GM19035 (cell line): ENCODE measurements around the gene THOP1.

Source experiments
- ATAC-seq: cut with Tn5 transposase; IDR thresholded peaks from one replicate; pipeline ENCODE4 v1.9.1; 2021; ENCODE audit not compliant: unreplicated experiment

THOP1 gene

GRCh38 chr19:2785244-2785997, at the start of gene THOP1:
Gene THOP1, plus strand, starts transcription at chr19:2785503. Its CDS starts 160 bp downstream, at chr19:2785663.
- peak; percentile 58 for ATAC-seq

DNA sequence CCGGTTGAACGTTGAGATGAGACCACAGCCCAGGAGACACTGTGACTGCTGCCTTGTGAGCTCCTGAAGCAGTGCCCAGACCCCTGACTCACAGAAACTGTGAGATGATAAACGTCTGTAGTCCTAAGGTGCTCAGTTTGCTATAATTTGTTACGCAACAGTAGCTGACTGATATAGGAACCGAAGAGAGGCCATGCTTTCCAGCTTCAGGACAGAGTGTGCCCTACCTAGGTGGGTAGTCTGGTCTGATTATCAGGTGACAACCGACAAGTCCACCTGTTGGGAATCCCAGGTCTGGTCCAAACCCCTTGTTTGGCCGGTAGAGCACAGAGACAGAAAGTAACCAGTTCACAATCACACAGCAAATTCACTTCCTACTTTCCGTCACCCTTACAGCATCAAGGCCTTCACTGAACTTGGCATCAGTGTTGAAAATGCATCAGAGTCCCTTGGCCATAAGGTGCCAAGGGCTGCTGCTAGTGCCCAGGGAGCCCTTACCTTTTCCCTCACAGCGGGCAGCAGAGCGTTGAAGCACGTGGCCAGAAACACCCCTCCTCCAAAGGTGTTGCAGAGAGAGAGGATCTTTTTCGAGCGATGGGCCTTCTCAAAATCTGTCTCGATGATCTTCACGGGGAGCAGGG, 48.6 kb upstream of the THOP1 start:
- no peak for ATAC-seq

DNA sequence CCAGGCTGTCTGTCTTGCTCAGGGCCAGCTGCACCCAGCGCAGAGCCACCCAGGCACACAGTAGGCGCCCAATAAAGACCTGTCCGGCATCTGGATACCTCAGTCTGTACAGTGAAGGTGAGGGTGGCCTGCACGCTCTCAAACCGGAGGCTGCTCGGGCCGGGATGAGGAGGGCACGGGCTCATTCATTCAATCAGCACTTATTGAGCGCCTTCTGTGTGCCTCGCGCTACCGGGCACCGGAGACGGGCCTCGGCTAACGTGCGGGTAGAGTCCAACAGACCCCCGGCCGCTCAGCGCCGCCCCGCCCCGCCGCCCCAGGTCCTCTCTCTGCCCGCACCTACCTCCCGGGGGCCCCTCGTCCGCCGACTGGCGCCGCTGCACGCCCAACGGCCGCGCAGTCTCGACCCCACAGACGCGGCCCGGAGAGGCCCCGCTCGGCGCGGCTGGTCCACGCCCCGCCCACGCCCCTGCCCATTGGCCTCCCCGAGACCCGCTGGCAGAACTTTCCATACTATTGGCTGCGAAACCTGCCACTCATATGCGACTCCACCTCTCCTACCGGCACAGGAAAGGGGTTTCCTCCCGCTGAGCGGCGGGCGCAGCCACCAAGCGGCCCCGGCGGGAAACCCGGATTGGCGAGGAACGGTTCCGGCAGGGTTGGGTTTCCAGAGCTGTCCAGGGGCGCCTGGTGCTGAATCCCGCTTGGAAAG, 45.5 kb upstream of the THOP1 start, which contains the start of gene SLC39A3:
TSS of gene SLC39A3 (minus strand) at position 416 of the 712 bp plus-strand sequence. CDS start 2,760 bp downstream, outside the sequence.
- peak; percentile 95 for ATAC-seq

DNA sequence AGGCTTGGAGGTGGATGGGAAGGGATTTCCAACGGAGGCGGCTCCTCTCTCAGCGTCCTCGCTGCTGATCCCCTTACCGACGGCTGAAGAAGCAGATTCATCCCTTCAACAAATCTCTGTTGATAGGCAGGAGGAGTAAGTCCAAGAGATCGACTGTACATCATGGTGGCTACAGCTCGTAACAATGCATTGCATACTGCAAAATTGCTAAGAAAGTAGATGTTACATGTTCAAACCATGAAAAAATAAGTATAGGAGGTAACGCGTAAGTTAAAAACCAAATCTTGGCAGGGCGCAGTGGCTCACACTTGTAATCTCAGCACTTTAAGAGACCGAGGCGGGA, 45.0 kb upstream of the THOP1 start:
- no peak for ATAC-seq

GRCh38 chr19:2743099-2743498, 42.2 kb upstream of the THOP1 start:
- ATAC-seq: no peak

- no peak for ATAC-seq
These were observed 41.2 kb upstream of the THOP1 start for GRCh38 chr19:2744113-2744512.

GRCh38 chr19:2747349-2747748, 38.0 kb upstream of the THOP1 start:
- ATAC-seq: peak; percentile 45

GRCh38 chr19:2750808-2751437, 34.4 kb upstream of the THOP1 start:
- no peak for ATAC-seq

GRCh38 chr19:2751438-2751830, 33.9 kb upstream of the THOP1 start:
- ATAC-seq: no peak

DNA sequence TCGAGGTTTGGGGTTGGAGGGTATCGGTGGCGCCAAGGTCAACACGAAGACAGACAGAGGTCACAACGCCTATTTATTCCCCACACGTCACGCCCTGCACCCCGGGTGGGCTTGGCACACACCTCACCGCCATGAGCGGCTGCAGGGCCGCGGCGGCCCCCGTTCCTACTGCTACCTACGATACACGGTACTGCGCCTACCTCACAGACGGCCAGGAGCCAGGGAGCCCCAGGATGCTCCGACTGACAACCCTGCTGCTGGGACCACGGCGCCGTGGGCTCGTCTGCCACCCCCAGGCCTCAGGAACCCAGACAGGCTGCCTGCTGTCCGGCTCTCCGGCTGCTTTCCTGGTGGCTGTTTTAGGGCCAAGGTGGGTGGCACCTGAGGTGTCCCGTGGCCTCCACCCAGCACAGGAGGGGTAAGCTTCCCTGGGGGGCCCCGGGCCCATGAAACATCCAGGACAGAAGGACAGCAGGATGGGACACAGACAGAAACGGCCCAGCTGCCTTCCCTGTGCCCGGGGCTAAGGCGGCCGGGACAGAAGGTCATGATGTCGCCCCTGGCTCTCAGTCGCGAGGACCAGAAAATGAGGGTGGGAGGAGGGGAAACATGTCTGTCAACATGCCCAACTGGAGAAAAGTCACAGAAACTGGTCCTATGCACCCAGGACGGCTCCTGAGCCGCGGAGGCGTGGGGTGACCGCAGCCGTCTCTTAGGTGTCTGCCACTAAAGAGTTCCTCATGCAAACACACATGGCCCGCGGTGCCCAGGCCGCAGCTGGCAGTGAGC, 30.4 kb upstream of the THOP1 start:
- ATAC-seq: no peak

DNA sequence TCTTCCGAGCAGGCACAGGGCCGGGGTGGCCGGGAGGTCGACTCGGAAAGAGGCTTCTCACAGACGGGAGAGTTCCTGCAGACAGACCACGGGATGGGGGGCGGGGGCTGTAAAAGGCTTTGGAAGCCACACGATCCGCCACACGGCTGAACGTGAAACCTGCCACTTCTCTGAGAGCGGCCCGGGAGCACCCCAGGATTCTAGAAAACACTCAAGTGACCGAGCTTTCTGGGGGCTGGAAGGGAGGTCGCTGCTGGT, 29.9 kb upstream of the THOP1 start:
- ATAC-seq: no peak

- ATAC-seq: no peak
These were observed 29.5 kb upstream of the THOP1 start for GRCh38 chr19:2755811-2756210.

- ATAC-seq: no peak
These were observed 28.8 kb upstream of the THOP1 start for GRCh38 chr19:2756477-2756876.

- ATAC-seq: no peak
These were observed 28.1 kb upstream of the THOP1 start for GRCh38 chr19:2756921-2757881.

GRCh38 chr19:2758601-2759313, 26.5 kb upstream of the THOP1 start:
- no peak for ATAC-seq

DNA sequence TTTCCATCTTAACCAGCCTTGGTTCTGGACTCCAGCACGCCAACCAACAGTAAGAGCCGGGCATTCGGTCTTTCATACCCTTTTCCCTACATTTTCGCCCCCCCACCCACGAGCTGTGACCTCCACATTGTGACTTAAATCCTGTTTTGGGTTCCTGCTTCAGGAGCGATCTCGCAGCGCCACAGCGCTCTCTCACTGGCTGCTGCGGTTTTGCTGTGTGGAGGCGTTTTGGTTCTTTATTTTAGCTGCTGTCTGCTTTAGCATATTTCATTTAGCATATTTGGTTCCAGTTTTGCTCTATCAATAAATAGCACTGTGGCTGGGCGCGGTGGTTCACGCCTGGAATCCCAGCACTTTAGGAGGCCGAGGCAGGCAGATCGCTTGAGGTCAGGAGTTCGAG, 25.9 kb upstream of the THOP1 start:
- no peak for ATAC-seq

GRCh38 chr19:2759965-2760364, 25.3 kb upstream of the THOP1 start:
- ATAC-seq: no peak

DNA sequence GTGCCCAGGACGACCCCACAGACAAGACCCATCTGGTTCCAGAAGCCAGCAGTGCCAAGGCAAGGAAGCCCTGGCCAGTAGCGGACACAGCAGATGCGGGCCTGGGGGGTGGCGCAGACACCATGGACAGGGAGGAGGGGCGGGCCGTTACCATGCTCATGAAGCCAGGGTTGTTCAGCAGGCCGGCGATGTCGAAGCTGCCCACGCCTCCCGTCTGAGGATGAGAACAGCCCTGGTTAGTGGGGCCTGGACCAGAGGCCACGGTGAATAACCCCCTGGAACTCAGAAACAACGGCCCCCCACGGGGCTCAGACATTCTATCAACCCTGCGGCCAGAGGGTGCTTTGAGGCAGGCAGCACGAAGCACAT, 24.0 kb upstream of the THOP1 start:
- no peak for ATAC-seq
